ENCODE results near the gene MBD5. TPM values are rescaled to one million over a fixed set of nuclear protein-coding genes. Genes with fewer than 3 reads are reported as not detected.

The MBD5 gene
- total RNA-seq, 1 experiment from 2014 or later, result 33.9 TPM

- DNase-seq (ENCODE audit: unreplicated experiment), result no peak
- no peaks in the 10 kb centered on the region for H3K36me3 Mint-ChIP-seq (ENCODE audit: insufficient read depth, unreplicated experiment)
- no peaks in the 10 kb centered on the region for H3K4me1 Mint-ChIP-seq (ENCODE audit: insufficient read depth, unreplicated experiment)
- H3K9me3 Mint-ChIP-seq (ENCODE audit: unreplicated experiment), result no peaks in the 10 kb centered on the region
- ChIA-PET CTCF (no interaction called here), POLR2A (no interaction called here)
- H3K4me3 Mint-ChIP-seq (ENCODE audit: unreplicated experiment), result no peak overlapping the region
- no peak overlapping the region for H3K27ac Mint-ChIP-seq (ENCODE audit: low read depth, unreplicated experiment)
- TF ChIP-seq CTCF (IDR thresholded peaks at IDR 0.05; ENCODE audit: unreplicated experiment), result no peak
- intact Hi-C loops (cut with micrococcal nuclease), result no loop called here
- BruUV-seq (replicated peaks), result no TSS peak
- no peaks in the 10 kb centered on the region for H3K27me3 Mint-ChIP-seq (ENCODE audit: insufficient read depth, unreplicated experiment)
Observed at GRCh38 chr2:148527488-148528340, 506.8 kb downstream of the MBD5 start.

- no peak for DNase-seq (ENCODE audit: unreplicated experiment)
- Mint-ChIP-seq H3K9me3 (ENCODE audit: unreplicated experiment) (no peaks in the 10 kb centered on the region), H3K27ac (ENCODE audit: low read depth, unreplicated experiment) (no peak overlapping the region), H3K27me3 (ENCODE audit: insufficient read depth, unreplicated experiment) (no peaks in the 10 kb centered on the region), H3K4me1 (ENCODE audit: insufficient read depth, unreplicated experiment) (no peaks in the 10 kb centered on the region), H3K4me3 (ENCODE audit: unreplicated experiment) (no peak overlapping the region), H3K36me3 (ENCODE audit: insufficient read depth, unreplicated experiment) (no peaks in the 10 kb centered on the region)
- ChIA-PET CTCF (no interaction called here), POLR2A (no interaction called here)
- no TSS peak for BruUV-seq (replicated peaks)
- no peak for TF ChIP-seq CTCF (IDR thresholded peaks at IDR 0.05; ENCODE audit: unreplicated experiment)
- intact Hi-C loops (cut with micrococcal nuclease), result no loop called here
Observed at GRCh38 chr2:148528356-148529064, 507.6 kb downstream of the MBD5 start.

- BruUV-seq (replicated peaks), result no TSS peak
- no peak for DNase-seq (ENCODE audit: unreplicated experiment)
- CTCF ChIA-PET, result interaction anchor here (0.6 to 0.7 kb wide), 3 partner anchors 24 to 460 kb away, joined by 3 read pairs; no protein-coding TSS in a partner anchor
- POLR2A ChIA-PET, result no interaction called here
- no peak overlapping the region for H3K4me3 Mint-ChIP-seq (ENCODE audit: unreplicated experiment)
- H3K9me3 Mint-ChIP-seq (ENCODE audit: unreplicated experiment), result no peaks in the 10 kb centered on the region
- no peak overlapping the region for H3K27ac Mint-ChIP-seq (ENCODE audit: low read depth, unreplicated experiment)
- H3K4me1 Mint-ChIP-seq (ENCODE audit: insufficient read depth, unreplicated experiment), result no peaks in the 10 kb centered on the region
- intact Hi-C loops (cut with micrococcal nuclease), result no loop called here
- peaks cover 9% of the 10 kb centered on the region for H3K36me3 Mint-ChIP-seq (ENCODE audit: insufficient read depth, unreplicated experiment)
- no peaks in the 10 kb centered on the region for H3K27me3 Mint-ChIP-seq (ENCODE audit: insufficient read depth, unreplicated experiment)
- no peak for TF ChIP-seq CTCF (IDR thresholded peaks at IDR 0.05; ENCODE audit: unreplicated experiment)
Observed at GRCh38 chr2:148529745-148530144, 508.9 kb downstream of the MBD5 start.

- ChIA-PET POLR2A (interaction anchor here (0.6 kb wide), 1 partner anchor 422 kb away, joined by 4 read pairs; no protein-coding TSS in a partner anchor), CTCF (interaction anchor here (0.6 kb wide), 1 partner anchor 460 kb away, joined by 3 read pairs; no protein-coding TSS in a partner anchor)
- no peak for TF ChIP-seq CTCF (IDR thresholded peaks at IDR 0.05; ENCODE audit: unreplicated experiment)
- Mint-ChIP-seq H3K9me3 (ENCODE audit: unreplicated experiment) (no peaks in the 10 kb centered on the region), H3K36me3 (ENCODE audit: insufficient read depth, unreplicated experiment) (peaks cover 11% of the 10 kb centered on the region), H3K4me1 (ENCODE audit: insufficient read depth, unreplicated experiment) (no peaks in the 10 kb centered on the region), H3K27me3 (ENCODE audit: insufficient read depth, unreplicated experiment) (no peaks in the 10 kb centered on the region), H3K4me3 (ENCODE audit: unreplicated experiment) (no peak overlapping the region), H3K27ac (ENCODE audit: low read depth, unreplicated experiment) (no peak overlapping the region)
- no TSS peak for BruUV-seq (replicated peaks)
- intact Hi-C loops (cut with micrococcal nuclease), result no loop called here
- no peak for DNase-seq (ENCODE audit: unreplicated experiment)
Observed at GRCh38 chr2:148530350-148530749, 509.5 kb downstream of the MBD5 start.

Data from MCF 10A (cell line).